DMS153 treated with DMSO at 0.1 percent for 48 hours (cell line): ENCODE measurements around the gene WRAP53.

Source experiments
- DNase-seq: peaks from one replicate; lab custom pipeline; 2025; ENCODE audit not compliant: unreplicated experiment; lab: John Stamatoyannopoulos, UW

Gene WRAP53

DNA sequence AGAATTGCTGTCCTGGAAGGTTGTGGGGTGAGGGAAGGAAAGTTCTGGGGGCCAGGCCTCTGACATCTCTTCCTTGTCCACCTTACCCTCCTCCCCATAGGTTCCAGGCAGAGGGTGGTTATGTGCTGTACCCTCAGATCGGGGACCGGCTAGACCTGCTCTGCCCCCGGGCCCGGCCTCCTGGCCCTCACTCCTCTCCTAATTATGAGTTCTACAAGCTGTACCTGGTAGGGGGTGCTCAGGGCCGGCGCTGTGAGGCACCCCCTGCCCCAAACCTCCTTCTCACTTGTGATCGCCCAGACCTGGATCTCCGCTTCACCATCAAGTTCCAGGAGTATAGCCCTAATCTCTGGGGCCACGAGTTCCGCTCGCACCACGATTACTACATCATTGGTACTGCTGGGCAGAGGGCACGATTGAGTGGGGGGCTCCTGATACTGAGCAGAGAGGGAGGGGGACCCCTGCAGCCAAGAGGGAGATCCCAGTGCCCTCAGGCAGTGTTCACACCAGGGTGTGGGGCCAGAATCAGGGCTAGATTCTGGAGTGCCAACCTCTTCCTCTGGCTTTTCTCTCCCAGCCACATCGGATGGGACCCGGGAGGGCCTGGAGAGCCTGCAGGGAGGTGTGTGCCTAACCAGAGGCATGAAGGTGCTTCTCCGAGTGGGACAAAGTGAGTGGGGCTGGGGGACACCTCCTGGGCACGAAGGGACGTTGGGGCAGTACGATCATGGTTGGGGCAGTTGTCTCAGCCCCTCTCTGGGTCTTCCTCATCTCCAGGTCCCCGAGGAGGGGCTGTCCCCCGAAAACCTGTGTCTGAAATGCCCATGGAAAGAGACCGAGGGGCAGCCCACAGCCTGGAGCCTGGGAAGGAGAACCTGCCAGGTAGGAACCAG is 19.8 kb downstream of the WRAP53 start:
- DNase-seq: no peak

GRCh38 chr17:7709031-7709430 is 20.8 kb downstream of the WRAP53 start:
- no peak for DNase-seq

GRCh38 chr17:7710301-7710700 is 22.0 kb downstream of the WRAP53 start:
- DNase-seq: no peak

GRCh38 chr17:7711051-7711755 is 22.9 kb downstream of the WRAP53 start:
- DNase-seq: no peak

DNA sequence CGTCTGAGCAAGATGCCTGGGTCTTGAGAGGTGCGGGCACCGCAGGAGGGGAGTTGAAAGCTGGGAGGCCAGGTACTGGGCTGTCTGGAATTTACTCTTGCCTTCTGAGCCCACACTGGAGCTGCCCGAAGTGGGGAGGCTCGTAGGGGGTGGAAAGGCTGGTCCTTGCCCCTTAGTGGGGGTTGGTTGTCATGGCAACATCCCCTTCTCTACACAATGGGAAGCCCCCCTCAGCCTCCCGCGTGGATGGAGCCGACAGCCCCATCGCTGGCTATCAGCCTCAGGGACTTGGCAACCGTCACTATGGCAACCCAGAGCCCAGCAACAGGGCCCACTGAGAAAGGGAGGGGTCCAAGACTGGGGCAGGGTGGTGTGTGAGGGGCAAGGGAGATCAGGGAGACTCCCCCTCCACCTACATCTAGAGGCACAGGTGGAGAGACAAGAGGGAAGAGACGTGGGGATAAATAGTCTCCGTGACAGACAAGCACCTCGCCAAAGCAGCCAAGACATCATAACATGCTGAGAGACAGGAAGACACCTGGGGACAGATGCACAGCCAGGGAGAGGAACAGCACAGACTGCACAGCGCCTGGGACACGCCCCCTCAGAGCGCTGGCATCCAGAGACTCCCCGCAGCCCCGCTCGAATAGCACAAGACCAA is 24.0 kb downstream of the WRAP53 start:
- no peak for DNase-seq

DNA sequence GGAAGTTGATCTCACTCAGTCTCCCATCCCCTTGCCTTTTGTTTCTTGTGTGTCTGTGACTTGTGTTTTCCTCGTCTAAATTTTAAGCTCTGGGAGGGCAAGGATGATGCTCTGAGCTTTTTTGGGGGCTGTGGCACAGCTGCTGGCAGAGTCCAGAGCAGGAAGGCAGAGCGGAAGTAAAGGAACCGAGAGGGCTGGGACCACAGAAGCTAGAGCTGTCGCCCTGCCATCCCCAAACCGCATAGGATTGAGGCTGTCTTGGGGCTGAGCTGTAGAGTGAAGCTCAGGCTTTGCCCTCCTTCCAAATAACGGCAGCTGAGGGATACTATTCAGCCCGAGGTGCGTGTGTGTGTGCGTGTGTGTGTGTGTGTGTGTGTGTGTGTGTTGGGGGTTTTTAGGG is 25.5 kb downstream of the WRAP53 start:
- no peak for DNase-seq

DNA sequence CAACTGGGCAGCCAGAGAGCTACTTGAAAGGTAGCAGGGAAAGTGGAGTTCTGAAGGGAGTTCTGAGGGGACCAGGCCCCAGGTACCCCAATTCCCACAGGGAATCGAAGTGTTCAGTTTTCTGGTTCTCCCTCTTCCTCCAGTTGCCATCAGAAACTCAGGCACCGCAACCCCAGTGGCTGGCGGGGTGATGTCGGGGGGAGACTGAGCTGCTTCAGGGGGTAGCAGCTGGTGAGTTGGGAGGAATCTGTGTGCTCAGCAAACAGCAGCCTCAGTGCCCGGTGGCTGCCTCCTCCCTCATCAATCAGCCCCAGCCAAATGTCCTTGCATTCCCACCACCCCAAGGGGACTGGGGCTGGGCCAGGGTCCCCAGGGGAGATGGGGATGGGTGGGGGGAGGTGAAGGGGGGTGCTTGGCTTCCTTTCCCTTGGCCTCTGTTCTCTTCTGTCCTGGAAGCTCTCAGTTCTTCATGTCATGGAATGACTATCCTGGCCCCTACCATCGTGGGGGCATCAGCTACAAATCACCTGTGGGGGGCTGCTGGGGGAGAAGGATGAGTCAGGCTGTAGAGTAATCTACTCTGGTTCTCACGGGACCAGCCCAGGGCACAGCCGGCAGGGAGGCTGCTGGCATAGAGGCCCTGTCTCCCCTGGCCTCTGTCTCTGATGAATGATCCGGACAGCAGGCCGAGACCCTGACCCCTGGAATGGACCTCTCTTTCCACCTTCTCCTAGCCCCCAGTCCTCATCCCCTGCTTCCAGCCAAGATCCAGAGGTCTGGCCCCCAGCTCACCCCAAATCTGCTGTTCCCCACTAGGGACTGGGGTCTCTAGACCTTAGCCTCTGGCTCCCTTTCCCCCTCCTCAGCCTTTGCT is 26.7 kb downstream of the WRAP53 start:
- no peak for DNase-seq

DNA sequence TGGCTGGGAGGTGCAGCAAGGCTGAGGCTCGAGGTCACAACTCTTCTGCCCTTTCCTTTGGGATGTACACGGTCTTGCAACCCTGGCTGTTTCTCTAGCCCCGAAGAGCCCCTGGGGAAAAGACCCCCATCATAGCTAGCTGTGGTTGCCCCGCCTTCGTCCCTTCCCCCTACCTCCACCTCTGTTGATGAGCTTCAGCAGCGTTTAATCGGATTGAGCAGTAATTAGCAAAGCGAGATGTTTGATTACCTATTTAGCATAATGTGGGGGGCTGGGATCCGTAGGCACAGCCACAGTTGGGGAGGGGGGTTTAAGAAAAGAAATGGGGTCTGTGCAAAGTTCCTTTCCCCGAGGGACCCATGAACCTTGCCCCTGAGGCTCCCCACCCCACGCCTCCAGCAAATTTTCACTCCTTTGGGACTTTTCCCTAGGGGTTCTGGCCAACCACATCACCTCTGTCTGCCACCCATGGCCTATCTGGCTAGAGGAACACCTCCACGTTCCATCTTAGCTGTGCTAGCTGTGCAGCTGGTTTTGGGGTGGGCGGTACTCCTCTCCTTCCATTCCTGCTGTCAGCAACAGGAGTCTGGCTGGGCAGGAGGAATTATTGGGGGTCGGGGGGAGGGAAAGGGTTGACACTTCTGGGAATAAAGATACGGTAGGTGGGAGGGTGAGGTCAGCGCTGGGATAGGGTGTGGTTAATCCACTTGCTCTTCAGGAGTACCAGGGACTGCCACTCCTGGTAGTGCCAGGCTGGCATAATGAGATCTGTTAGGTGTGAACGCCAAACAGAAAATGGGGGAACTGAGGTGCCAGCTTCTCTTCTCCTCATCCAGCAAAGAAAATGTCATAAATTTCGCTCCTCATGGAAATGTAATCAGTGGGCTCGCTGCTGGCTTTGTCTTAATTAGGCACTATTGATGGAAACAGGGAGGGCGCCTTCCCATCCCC is 27.9 kb downstream of the WRAP53 start:
- no peak for DNase-seq

- DNase-seq: peak; percentile 50
Observed at GRCh38 chr17:7716901-7717755, 28.9 kb downstream of the WRAP53 start, which contains the start of gene DNAH2. DNAH2 (plus strand) TSS chr17:7717744; CDS start chr17:7719735, 1,991 bp downstream.

- no peak for DNase-seq
Observed at GRCh38 chr17:7717756-7718350, 29.6 kb downstream of the WRAP53 start.

DNA sequence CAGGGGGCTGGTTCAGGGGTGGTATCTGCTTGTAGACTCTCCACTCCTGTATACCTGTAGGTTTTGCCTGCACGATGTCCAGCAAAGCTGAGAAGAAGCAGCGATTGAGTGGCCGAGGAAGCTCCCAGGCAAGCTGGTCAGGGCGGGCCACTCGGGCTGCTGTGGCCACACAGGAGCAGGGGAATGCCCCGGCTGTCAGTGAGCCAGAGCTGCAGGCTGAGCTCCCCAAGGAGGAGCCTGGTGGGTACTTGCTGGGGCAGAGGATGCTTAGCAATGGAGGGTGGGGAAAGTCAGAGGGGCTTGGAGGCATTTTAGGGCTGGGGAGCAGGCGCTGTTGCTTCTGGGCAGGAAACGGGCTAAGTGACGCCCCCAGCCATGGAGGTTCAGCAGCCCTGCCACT is 31.4 kb downstream of the WRAP53 start:
- DNase-seq: no peak

GRCh38 chr17:7720125-7720524 is 31.8 kb downstream of the WRAP53 start:
- no peak for DNase-seq

DNA sequence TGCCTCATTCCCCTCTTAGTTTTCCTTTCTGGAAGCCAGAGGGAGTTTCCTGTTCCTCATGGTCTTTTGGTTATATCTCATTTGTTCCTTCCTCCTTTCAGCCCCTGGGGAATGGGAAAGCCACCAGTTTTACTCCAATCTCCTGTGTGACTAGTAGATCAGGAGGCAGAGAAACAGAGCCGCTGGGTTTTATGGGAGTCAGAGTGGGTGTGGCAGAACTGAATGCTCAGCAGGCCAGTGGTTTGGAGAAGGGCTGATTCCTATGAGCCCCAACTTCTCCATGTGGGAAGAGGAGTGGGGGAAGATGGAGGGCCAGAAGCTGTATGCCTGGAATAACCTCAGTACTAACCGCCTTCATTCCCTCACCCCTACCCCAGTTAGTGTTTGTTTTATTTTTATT is 33.3 kb downstream of the WRAP53 start:
- DNase-seq: no peak

GRCh38 chr17:7727886-7728285 is 39.6 kb downstream of the WRAP53 start:
- no peak for DNase-seq

GRCh38 chr17:7729816-7730215 is 41.5 kb downstream of the WRAP53 start:
- no peak for DNase-seq

DNA sequence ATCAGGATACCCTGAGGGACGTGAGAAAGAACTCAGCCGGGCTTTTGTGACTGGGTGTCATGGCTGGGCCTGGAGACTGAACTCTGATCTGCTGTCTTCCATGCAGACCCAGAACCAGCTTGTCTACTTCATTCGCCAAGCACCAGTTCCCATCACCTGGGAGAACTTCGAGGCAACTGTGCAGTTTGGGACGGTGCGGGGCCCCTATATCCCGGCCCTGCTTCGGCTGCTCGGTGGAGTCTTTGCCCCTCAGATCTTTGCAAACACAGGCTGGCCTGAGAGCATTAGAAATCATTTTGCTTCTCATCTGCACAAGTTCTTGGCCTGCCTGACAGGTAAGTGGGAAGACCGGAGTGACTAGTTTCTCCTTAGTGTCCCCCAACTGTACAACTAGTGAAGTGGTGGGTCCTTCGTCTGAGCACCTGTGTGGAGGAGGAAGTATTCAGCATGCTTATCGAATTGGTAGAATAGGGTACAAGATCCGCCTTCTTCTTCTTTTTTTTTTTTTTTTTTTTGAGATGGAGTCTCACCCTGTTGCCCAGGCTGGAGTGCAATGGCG is 44.8 kb downstream of the WRAP53 start:
- DNase-seq: no peak

DNA sequence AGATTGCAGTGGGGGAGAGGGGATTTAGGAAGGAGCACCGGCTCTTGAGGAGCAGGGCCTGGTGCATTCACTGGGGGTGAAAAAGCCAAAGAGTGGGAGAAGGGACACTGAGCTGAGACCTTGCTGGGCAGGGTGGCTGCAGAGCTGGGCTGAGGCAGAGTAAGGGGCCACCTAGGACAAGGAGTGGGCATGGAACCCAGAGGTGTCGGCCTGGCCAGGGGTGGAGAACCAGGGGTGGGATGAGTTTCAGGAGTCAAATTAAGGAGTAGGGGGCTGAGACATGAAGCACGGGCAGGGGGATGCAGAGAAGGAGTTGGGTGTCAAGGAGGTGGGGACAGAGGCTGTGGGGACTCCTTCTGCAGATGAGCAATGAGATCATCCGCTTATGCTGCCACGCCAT is 49.3 kb downstream of the WRAP53 start:
- DNase-seq: no peak

- no peak for DNase-seq
Observed at GRCh38 chr17:7739746-7740145, 51.5 kb downstream of the WRAP53 start.
